Measurements from ENCODE around the gene ROBO4. TPM values are rescaled to one million over a fixed set of nuclear protein-coding genes. Genes with fewer than 3 reads are reported as not detected.

Gene ROBO4
- total and polyA plus RNA-seq, 2 of the 13 experiments (the other 11 are each of a cell fraction or from before 2014, with no cell fraction given) = 0.07 to 1.1 TPM

DNA sequence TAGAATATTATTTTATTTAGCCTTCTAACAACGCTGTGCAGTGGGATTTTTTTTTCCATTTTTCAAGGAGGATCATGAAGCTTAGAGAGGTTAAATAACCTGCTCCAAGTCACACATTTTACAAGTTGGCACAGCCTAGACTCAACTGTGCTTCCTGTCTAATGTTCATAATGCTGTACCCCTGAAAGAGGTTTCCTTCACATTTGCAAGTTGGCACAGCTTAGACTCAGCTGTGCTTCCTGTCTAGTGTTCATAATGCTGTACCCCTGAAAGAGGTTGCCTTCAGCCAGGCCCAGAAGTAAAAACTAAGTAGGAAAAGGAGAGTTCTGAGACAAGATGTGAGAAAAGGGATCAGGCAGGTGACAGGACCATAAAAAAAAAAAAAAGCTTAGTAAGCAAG, 46.1 kb upstream of the ROBO4 start:
- 64% methylated on average over 1 of the region's 1 CpG for WGBS (ENCODE audit: low lambda C conversion rate)
- BruUV-seq (replicated peaks) = no TSS peak
- ChIA-PET CTCF (ENCODE audit: low intra/inter-chr PET ratio, low total read pairs) (no interaction called here), POLR2A (interaction anchor here (1.5 to 5.3 kb wide), 2 partner anchors 8 to 10 kb away, joined by 6 to 34 read pairs; partner anchors contain the start of genes CCDC15 and HEPACAM)
- Histone ChIP-seq H3K9me3 (ENCODE audit: low read length) (no peaks in the 10 kb centered on the region), H3K79me2 (ENCODE audit: insufficient read depth, low read length) (no peaks in the 10 kb centered on the region), H3K9ac (ENCODE audit: insufficient read depth, low read depth, low read length) (peak overlapping the region; percentile 58), H4K20me1 (ENCODE audit: insufficient read depth, low read length) (no peaks in the 10 kb centered on the region), H3K4me2 (ENCODE audit: low read depth, low read length) (peak overlapping the region; percentile 72), H3K36me3 (replicated peaks in 1 of 2; ENCODE audit: control insufficient read depth in 1 of 2, insufficient read depth in 2 of 2, low read length in 2 of 2) (no peaks in the 10 kb centered on the region), H3K4me1 (ENCODE audit: insufficient read depth, low read length) (peaks cover 86% of the 10 kb centered on the region), H2AFZ (ENCODE audit: low read length) (peak overlapping the region; percentile 29), H3K4me3 (replicated peaks in 1 of 3; ENCODE audit: insufficient read depth in 1 of 3, low read depth in 2 of 3, low read length in 3 of 3) (no peak overlapping the region), H3K27me3 (ENCODE audit: control insufficient read depth in 1 of 2, insufficient read depth in 2 of 2, low read length in 2 of 2) (no peaks in the 10 kb centered on the region), H3K27ac (ENCODE audit: extremely low read length, insufficient read depth, low read length) (peak overlapping the region; percentile 89)
- TF ChIP-seq ZFAT (CRISPR knock-in tag; conservative IDR thresholded peaks at IDR 0.05) (no peak), NBN (conservative IDR thresholded peaks at IDR 0.05) (no peak), NFKBIZ (CRISPR knock-in tag; IDR thresholded peaks at IDR 0.05) (no peak), SAFB2 (CRISPR knock-in tag; IDR thresholded peaks at IDR 0.05; ENCODE audit: borderline replicate concordance, low read depth) (no peak), MYNN (CRISPR knock-in tag; IDR thresholded peaks at IDR 0.05; ENCODE audit: low read depth) (no peak), CBX2 (IDR thresholded peaks at IDR 0.05; ENCODE audit: low read depth, low read length) (no peak), CBX2 (CRISPR knock-in tag; IDR thresholded peaks at IDR 0.05; ENCODE audit: low read depth) (no peak)
- TF ChIP-seq, protein P1, sequence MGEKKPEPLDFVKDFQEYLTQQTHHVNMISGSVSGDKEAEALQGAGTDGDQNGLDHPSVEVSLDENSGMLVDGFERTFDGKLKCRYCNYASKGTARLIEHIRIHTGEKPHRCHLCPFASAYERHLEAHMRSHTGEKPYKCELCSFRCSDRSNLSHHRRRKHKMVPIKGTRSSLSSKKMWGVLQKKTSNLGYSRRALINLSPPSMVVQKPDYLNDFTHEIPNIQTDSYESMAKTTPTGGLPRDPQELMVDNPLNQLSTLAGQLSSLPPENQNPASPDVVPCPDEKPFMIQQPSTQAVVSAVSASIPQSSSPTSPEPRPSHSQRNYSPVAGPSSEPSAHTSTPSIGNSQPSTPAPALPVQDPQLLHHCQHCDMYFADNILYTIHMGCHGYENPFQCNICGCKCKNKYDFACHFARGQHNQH (CRISPR knock-in tag; IDR thresholded peaks at IDR 0.05) = no peak
- TF ChIP-seq, protein P2, sequence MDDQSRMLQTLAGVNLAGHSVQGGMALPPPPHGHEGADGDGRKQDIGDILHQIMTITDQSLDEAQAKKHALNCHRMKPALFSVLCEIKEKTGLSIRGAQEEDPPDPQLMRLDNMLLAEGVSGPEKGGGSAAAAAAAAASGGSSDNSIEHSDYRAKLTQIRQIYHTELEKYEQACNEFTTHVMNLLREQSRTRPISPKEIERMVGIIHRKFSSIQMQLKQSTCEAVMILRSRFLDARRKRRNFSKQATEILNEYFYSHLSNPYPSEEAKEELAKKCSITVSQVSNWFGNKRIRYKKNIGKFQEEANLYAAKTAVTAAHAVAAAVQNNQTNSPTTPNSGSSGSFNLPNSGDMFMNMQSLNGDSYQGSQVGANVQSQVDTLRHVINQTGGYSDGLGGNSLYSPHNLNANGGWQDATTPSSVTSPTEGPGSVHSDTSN (CRISPR knock-in tag; IDR thresholded peaks at IDR 0.05; ENCODE audit: borderline replicate concordance) = no peak
- TF ChIP-seq, protein P3, sequence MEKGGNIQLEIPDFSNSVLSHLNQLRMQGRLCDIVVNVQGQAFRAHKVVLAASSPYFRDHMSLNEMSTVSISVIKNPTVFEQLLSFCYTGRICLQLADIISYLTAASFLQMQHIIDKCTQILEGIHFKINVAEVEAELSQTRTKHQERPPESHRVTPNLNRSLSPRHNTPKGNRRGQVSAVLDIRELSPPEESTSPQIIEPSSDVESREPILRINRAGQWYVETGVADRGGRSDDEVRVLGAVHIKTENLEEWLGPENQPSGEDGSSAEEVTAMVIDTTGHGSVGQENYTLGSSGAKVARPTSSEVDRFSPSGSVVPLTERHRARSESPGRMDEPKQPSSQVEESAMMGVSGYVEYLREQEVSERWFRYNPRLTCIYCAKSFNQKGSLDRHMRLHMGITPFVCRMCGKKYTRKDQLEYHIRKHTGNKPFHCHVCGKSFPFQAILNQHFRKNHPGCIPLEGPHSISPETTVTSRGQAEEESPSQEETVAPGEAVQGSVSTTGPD (CRISPR knock-in tag; IDR thresholded peaks at IDR 0.05) = no peak
- TF ChIP-seq, protein P4, sequence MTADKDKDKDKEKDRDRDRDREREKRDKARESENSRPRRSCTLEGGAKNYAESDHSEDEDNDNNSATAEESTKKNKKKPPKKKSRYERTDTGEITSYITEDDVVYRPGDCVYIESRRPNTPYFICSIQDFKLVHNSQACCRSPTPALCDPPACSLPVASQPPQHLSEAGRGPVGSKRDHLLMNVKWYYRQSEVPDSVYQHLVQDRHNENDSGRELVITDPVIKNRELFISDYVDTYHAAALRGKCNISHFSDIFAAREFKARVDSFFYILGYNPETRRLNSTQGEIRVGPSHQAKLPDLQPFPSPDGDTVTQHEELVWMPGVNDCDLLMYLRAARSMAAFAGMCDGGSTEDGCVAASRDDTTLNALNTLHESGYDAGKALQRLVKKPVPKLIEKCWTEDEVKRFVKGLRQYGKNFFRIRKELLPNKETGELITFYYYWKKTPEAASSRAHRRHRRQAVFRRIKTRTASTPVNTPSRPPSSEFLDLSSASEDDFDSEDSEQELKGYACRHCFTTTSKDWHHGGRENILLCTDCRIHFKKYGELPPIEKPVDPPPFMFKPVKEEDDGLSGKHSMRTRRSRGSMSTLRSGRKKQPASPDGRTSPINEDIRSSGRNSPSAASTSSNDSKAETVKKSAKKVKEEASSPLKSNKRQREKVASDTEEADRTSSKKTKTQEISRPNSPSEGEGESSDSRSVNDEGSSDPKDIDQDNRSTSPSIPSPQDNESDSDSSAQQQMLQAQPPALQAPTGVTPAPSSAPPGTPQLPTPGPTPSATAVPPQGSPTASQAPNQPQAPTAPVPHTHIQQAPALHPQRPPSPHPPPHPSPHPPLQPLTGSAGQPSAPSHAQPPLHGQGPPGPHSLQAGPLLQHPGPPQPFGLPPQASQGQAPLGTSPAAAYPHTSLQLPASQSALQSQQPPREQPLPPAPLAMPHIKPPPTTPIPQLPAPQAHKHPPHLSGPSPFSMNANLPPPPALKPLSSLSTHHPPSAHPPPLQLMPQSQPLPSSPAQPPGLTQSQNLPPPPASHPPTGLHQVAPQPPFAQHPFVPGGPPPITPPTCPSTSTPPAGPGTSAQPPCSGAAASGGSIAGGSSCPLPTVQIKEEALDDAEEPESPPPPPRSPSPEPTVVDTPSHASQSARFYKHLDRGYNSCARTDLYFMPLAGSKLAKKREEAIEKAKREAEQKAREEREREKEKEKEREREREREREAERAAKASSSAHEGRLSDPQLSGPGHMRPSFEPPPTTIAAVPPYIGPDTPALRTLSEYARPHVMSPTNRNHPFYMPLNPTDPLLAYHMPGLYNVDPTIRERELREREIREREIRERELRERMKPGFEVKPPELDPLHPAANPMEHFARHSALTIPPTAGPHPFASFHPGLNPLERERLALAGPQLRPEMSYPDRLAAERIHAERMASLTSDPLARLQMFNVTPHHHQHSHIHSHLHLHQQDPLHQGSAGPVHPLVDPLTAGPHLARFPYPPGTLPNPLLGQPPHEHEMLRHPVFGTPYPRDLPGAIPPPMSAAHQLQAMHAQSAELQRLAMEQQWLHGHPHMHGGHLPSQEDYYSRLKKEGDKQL (CRISPR knock-in tag; IDR thresholded peaks at IDR 0.05; ENCODE audit: low read depth) = no peak
- ATAC-seq = no peak
- DNase-seq (ENCODE audit: low spot score) = no peak
- peak; percentile 28 for FAIRE-seq
- in situ Hi-C loops (cut with HindIII; ENCODE audit: extremely low pct_ligation_motif_present, low pct_unique_long_range_greater_than_20kb) (no loop called here), intact Hi-C loops (cut with micrococcal nuclease; ENCODE audit: unreplicated experiment) (no loop called here)

Measured in HepG2 (cell line).